ENCODE data around the gene DZIP1. TPM values are rescaled to one million over a fixed set of nuclear protein-coding genes. Genes with fewer than 3 reads are reported as not detected.

The DZIP1 gene
- polyA plus RNA-seq, 1 experiment: 32.9 TPM

DNA sequence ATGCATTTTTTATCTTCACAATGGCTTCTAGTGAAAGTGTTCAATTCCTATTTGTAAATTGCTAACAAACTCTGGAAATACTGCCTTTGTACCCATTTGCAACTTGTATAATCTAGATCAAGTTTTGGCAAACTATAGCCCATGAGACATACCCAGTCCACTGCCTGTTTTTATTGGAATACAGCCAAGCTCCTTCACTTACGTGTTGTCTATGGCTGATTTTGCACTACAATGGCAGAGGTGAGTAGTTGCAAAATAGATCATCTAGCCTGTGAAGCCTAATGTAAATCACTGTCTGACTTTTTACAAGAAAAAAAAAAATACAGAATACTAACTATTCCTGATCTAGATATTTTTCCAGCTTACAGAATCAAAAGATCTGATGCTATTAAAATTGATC is 37.1 kb downstream of the DZIP1 start:
- Histone ChIP-seq H3K27ac (ENCODE audit: low read depth, low read length) (no peak overlapping the region), H3K9me3 (ENCODE audit: control insufficient read depth, insufficient read depth, low read length) (no peaks in the 10 kb centered on the region), H3K4me3 (ENCODE audit: low read depth, low read length) (no peak overlapping the region), H3K27me3 (ENCODE audit: control insufficient read depth, insufficient read depth, low read length) (no peaks in the 10 kb centered on the region)
- ChIA-PET POLR2A (interaction anchor here (0.7 kb wide), 1 partner anchor 69 kb away, joined by 3 read pairs; no protein-coding TSS in a partner anchor), CTCF (interaction anchor here (1.5 to 2.7 kb wide), 3 partner anchors 15 to 227 kb away, joined by 6 to 16 read pairs (median 12); no protein-coding TSS in a partner anchor)
- TF ChIP-seq, protein P1, sequence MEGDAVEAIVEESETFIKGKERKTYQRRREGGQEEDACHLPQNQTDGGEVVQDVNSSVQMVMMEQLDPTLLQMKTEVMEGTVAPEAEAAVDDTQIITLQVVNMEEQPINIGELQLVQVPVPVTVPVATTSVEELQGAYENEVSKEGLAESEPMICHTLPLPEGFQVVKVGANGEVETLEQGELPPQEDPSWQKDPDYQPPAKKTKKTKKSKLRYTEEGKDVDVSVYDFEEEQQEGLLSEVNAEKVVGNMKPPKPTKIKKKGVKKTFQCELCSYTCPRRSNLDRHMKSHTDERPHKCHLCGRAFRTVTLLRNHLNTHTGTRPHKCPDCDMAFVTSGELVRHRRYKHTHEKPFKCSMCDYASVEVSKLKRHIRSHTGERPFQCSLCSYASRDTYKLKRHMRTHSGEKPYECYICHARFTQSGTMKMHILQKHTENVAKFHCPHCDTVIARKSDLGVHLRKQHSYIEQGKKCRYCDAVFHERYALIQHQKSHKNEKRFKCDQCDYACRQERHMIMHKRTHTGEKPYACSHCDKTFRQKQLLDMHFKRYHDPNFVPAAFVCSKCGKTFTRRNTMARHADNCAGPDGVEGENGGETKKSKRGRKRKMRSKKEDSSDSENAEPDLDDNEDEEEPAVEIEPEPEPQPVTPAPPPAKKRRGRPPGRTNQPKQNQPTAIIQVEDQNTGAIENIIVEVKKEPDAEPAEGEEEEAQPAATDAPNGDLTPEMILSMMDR (IDR thresholded peaks at IDR 0.05; ENCODE audit: low read depth, low read length): no peak
- DNase-seq (ENCODE audit: low read depth, low spot score): no peak

DNA sequence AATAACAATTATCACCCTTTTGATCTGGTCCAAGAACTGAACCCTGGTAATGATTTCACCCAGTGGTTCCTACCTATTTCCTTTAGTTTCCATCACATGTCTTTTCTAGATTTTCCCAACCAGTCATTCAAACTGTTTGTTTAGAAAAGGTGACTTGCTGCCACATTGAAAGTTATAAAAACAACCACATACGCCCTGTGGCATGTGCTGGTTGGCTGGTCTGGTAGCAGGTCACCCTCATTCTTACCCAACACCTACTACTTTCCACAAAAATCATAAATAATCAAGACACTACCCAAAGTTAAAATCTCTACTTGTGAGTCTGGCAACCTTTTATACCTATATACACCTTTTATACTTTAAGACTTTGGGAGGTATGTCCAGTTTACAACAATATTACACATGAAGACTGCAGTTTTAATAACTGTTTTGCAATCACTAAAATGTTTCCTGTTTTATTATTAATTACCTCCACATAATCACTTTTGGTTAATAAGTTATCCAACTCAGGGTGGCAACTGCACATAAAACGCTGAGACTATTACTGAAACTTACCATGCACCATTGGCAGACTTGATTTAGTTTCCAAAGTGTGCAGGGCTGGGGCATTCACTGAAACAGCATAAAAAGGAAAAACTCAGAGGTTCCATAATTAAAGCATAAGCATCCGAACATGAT is 38.9 kb downstream of the DZIP1 start:
- Histone ChIP-seq H3K27me3 (ENCODE audit: control insufficient read depth, insufficient read depth, low read length) (no peaks in the 10 kb centered on the region), H3K27ac (ENCODE audit: low read depth, low read length) (no peak overlapping the region), H3K4me3 (ENCODE audit: low read depth, low read length) (no peak overlapping the region), H3K9me3 (ENCODE audit: control insufficient read depth, insufficient read depth, low read length) (no peaks in the 10 kb centered on the region)
- CTCF ChIA-PET: interaction anchor here (2.7 kb wide), 1 partner anchor 229 kb away, joined by 16 read pairs; no protein-coding TSS in a partner anchor
- TF ChIP-seq, protein P1 (IDR thresholded peaks at IDR 0.05; ENCODE audit: low read depth, low read length): no peak
- POLR2A ChIA-PET: no interaction called here
- DNase-seq (ENCODE audit: low read depth, low spot score): no peak

DNA sequence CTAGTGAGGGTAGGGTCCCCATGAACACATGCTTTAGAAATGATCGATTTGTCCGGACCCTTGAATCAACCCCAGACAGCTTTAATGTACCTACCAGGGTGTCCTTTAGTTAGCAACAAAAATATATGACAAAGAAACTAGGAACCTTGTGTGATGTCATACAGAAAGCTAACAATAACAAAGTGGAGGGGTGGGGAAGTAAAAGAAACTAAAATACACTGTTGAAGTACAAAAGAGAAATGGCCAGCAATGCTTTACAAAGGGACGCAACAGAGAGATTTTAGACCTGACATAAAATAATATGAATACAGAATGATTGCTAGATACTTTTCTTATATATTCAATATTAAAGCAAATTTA is 40.0 kb downstream of the DZIP1 start:
- no peak overlapping the region for H3K27ac ChIP-seq (ENCODE audit: low read depth, low read length)
- TF ChIP-seq, protein P1 (IDR thresholded peaks at IDR 0.05; ENCODE audit: low read depth, low read length): no peak
- H3K4me3 ChIP-seq (ENCODE audit: low read depth, low read length): no peak overlapping the region
- no peaks in the 10 kb centered on the region for H3K9me3 ChIP-seq (ENCODE audit: control insufficient read depth, insufficient read depth, low read length)
- POLR2A ChIA-PET: interaction anchor here (0.6 kb wide), 1 partner anchor 154 kb away, joined by 3 read pairs; no protein-coding TSS in a partner anchor
- no peak for DNase-seq (ENCODE audit: low read depth, low spot score)
- CTCF ChIA-PET: interaction anchor here (1.4 kb wide), 1 partner anchor 19 kb away, joined by 4 read pairs; no protein-coding TSS in a partner anchor
- no peaks in the 10 kb centered on the region for H3K27me3 ChIP-seq (ENCODE audit: control insufficient read depth, insufficient read depth, low read length)

DNA sequence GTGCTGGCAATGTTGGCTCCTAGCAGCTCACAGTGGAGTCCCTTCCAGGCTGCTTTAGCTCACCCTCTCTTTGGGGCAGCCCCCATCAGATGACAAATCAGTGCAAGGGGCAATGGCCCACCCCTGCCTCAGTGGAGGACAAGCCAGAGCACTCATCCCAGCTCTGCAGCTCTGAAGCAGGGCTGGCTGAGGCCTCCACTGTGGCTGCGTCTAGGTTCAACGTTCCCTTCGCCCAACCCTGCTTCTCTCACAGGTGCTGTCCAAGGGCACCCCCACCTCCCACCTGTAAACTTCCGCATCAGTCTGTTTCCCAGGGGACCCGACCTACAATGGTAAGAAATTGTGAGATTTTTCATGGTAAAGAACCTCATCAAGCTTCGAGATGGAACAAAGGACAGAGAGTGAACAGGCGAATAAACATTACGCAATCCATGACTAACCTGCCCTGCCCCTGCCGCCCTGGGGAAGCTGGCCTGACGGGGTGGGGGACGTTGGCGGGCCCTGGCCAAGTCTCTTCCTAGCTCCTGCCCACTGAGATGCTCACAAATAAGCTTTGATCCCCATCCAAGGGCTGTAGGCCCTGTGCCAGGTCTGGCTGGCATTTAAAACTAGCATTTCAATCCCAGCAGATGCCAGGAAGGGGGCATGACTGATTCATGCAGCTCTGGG is 40.5 kb downstream of the DZIP1 start:
- ChIA-PET POLR2A (interaction anchor here (0.6 kb wide), 1 partner anchor 153 kb away, joined by 3 read pairs; no protein-coding TSS in a partner anchor), CTCF (interaction anchor here (0.7 to 1.4 kb wide), 2 partner anchors 20 to 57 kb away, joined by 3 to 4 read pairs; no protein-coding TSS in a partner anchor)
- Histone ChIP-seq H3K4me3 (ENCODE audit: low read depth, low read length) (no peak overlapping the region), H3K9me3 (ENCODE audit: control insufficient read depth, insufficient read depth, low read length) (no peaks in the 10 kb centered on the region), H3K27me3 (ENCODE audit: control insufficient read depth, insufficient read depth, low read length) (no peaks in the 10 kb centered on the region), H3K27ac (ENCODE audit: low read depth, low read length) (no peak overlapping the region)
- TF ChIP-seq, protein P1 (IDR thresholded peaks at IDR 0.05; ENCODE audit: low read depth, low read length): no peak
- no peak for DNase-seq (ENCODE audit: low read depth, low spot score)

DNA sequence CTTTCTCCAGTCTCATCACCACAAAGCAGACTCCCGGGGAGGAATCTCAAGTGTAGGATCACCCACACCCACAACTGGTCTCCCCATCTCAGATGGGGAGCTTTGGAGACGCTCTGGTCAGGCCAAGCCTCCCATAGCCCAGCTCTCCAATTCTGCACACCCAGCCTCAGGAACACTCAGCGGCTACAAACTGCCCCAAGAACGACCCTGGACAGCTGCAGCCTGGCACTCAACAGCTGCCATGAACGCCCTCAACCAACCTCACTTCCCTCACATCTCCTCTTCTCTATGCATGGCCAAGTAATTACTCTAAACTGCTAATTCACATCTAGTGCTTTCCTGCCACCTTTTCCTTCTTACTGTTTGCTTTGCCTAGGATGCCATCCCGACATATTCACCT is 42.6 kb downstream of the DZIP1 start:
- CTCF ChIA-PET: interaction anchor here (1.0 kb wide), 1 partner anchor 22 kb away, joined by 3 read pairs; no protein-coding TSS in a partner anchor
- no peak overlapping the region for H3K27ac ChIP-seq (ENCODE audit: low read depth, low read length)

More for the DNA sequence above, 42.6 kb downstream of the DZIP1 start:
- POLR2A ChIA-PET: no interaction called here
- TF ChIP-seq, protein P1 (IDR thresholded peaks at IDR 0.05; ENCODE audit: low read depth, low read length): no peak
- Histone ChIP-seq H3K4me3 (ENCODE audit: low read depth, low read length) (no peak overlapping the region), H3K27me3 (ENCODE audit: control insufficient read depth, insufficient read depth, low read length) (no peaks in the 10 kb centered on the region), H3K9me3 (ENCODE audit: control insufficient read depth, insufficient read depth, low read length) (no peaks in the 10 kb centered on the region)
- no peak for DNase-seq (ENCODE audit: low read depth, low spot score)
